Keratinocyte (primary cell): ENCODE data around the gene PIH1D1. TPM values are rescaled to one million over a fixed set of nuclear protein-coding genes. Genes with fewer than 3 reads are reported as not detected.

Experiments used
- DNase-seq: peaks from one replicate; pipeline ENCODE4 v3.0.0-alpha.2; 2011; ENCODE audit warnings: low read depth, missing footprints, low spot score
- FAIRE-seq: peaks from 2 replicates; lab custom pipeline; 2011; peaks lifted over from hg19 to GRCh38; lab: Jason Lieb, UNC
- H2AFZ ChIP-seq: 2 replicates; pipeline ENCODE4 v1.6.0; 2012; ENCODE audit warnings: low read length, control low read depth, inconsistent platforms; ENCODE audit not compliant: control insufficient read depth
- H3K27ac ChIP-seq: 2 replicates; pipeline ENCODE4 v1.5.1; 2011; ENCODE audit warnings: low read length; ENCODE audit not compliant: control insufficient read depth, insufficient read depth
- H3K27me3 ChIP-seq: 3 replicates; pipeline ENCODE4 v1.6.0; 2011; ENCODE audit warnings: low read length; ENCODE audit not compliant: control insufficient read depth, insufficient read depth; ENCODE audit errors: extremely low read depth
- H3K36me3 ChIP-seq, 2 experiments: 2 replicates in 1 of 2; 3 replicates in 1 of 2; pipeline ENCODE4 v1.5.1; 2011; ENCODE audit warnings: low read length in 2 of 2, mild to moderate bottlenecking in 1 of 2; ENCODE audit not compliant: control insufficient read depth in 2 of 2, insufficient read depth in 2 of 2; ENCODE audit errors: extremely low read depth in 1 of 2
- H3K4me1 ChIP-seq: 3 replicates; pipeline ENCODE4 v1.5.1; 2011; ENCODE audit warnings: low read length; ENCODE audit not compliant: control insufficient read depth, insufficient read depth; ENCODE audit errors: extremely low read depth
- H3K4me2 ChIP-seq: 3 replicates; pipeline ENCODE4 v1.6.0; 2011; ENCODE audit warnings: low read depth, low read length; ENCODE audit not compliant: control insufficient read depth, insufficient read depth; ENCODE audit errors: extremely low read depth
- H3K4me3 ChIP-seq, 3 experiments: fragments of 200-600 bp in 1 of 3; sonication (generic) in 1 of 3; 2 replicates in 2 of 3; 3 replicates in 1 of 3; pipeline ENCODE4 v1.5.1; 2011 to 2016; ENCODE audit warnings: low read length in 3 of 3, mild to moderate bottlenecking in 3 of 3, control low read depth in 2 of 3, inconsistent platforms in 1 of 3, low read depth in 1 of 3, mixed read lengths in 1 of 3, mixed run types in 1 of 3, moderate library complexity in 1 of 3; ENCODE audit not compliant: control insufficient read depth in 2 of 3, insufficient read depth in 2 of 3; ENCODE audit errors: extremely low read depth in 1 of 3
- H3K79me2 ChIP-seq: 2 replicates; pipeline ENCODE4 v1.6.0; 2012; ENCODE audit warnings: low read length; ENCODE audit not compliant: control insufficient read depth, insufficient read depth
- H3K9ac ChIP-seq: 3 replicates; pipeline ENCODE4 v1.6.0; 2011; ENCODE audit warnings: low read length; ENCODE audit not compliant: control insufficient read depth, insufficient read depth; ENCODE audit errors: extremely low read depth
- H3K9me1 ChIP-seq: 3 replicates; pipeline ENCODE4 v1.6.0; 2011; ENCODE audit warnings: low read length; ENCODE audit not compliant: control insufficient read depth, insufficient read depth; ENCODE audit errors: extremely low read depth
- H3K9me3 ChIP-seq: 2 replicates; pipeline ENCODE4 v1.5.1; 2012; ENCODE audit warnings: low read depth, low read length; ENCODE audit not compliant: control insufficient read depth
- H4K20me1 ChIP-seq: 3 replicates; pipeline ENCODE4 v1.6.0; 2011; ENCODE audit warnings: low read length; ENCODE audit not compliant: control insufficient read depth, insufficient read depth; ENCODE audit errors: extremely low read depth
- CTCF ChIP-seq, 3 experiments: IDR thresholded peaks in 1 of 3; conservative IDR thresholded peaks in 1 of 3; optimal IDR thresholded peaks in 1 of 3; 2 replicates in 2 of 3; 3 replicates in 1 of 3; pipeline versions ENCODE3 to v1.5.1; 2011; ENCODE audit warnings: low read length in 3 of 3, mild to moderate bottlenecking in 3 of 3, moderate library complexity in 2 of 3, control low read depth in 1 of 3, inconsistent platforms in 1 of 3; ENCODE audit not compliant: insufficient read depth in 2 of 3; ENCODE audit errors: extremely low read depth in 1 of 3
- EZH2 ChIP-seq: IDR thresholded peaks from one replicate; pipeline ENCODE4 v1.6.1; 2012; ENCODE audit warnings: inconsistent platforms, mild to moderate bottlenecking, low read length, moderate library complexity
- dilution Hi-C: fragments of 300-500 bp; cut with MboI; formaldehyde crosslinking; loops from one replicate; pipeline ENCODE4 v1.7.0; 2020; ENCODE audit warnings: low sequenced_read_pairs; ENCODE audit not compliant: extremely low pct_ligation_motif_present
- polyA plus RNA-seq, 5 experiments: library from polyadenylated mRNA; depleted of rRNA in 3 of 5; stranded (reverse) in 3 of 5; stranded (forward) in 1 of 5; unstranded in 1 of 5; fragments of >200 nt; gene quantifications; 1 replicate in 1 of 5; 2 replicates in 3 of 5; 3 replicates in 1 of 5; pipeline versions ENCODE4 v1.2.1 to v1.2.3, GENCODE V29; 2011 to 2012; ENCODE audit warnings: missing spikeins in 2 of 5, low read depth in 1 of 5, low replicate concordance in 1 of 5

Gene PIH1D1
- polyA plus RNA-seq, 1 donor (not counting 4 experiments of a cell fraction or from before 2014, with no cell fraction given) = 37.8 TPM

GRCh38 chr19:49488046-49488862 lies 36.6 kb upstream of the PIH1D1 start:
- Histone ChIP-seq H3K9me1 (no peaks in the 10 kb centered on the region), H3K9me3 (no peaks in the 10 kb centered on the region), H3K79me2 (peaks cover 37% of the 10 kb centered on the region), H3K9ac (peak overlapping the region; percentile 100), H4K20me1 (peaks cover 25% of the 10 kb centered on the region), H2AFZ (no peak overlapping the region), H3K27ac (peak overlapping the region; percentile 99), H3K36me3 (peaks cover 26 to 48% of the 10 kb centered on the region in 2 experiments), H3K4me1 (peaks cover 9% of the 10 kb centered on the region), H3K4me3 (peak overlapping the region; percentile 90 to 100 (median 95)), H3K4me2 (peak overlapping the region; percentile 86), H3K27me3 (no peaks in the 10 kb centered on the region)
- FAIRE-seq (no peak), DNase-seq (no peak)
- TF ChIP-seq CTCF (optimal IDR thresholded peaks at IDR 0.05 in 1 of 3, IDR thresholded peaks at IDR 0.05 in 1 of 3, conservative IDR thresholded peaks at IDR 0.05 in 1 of 3; ENCODE audit: extremely low read depth in 1 of 3, insufficient read depth in 2 of 3, low read length in 3 of 3) (no peak), EZH2 (no peak)
- dilution Hi-C loops = no loop called here

- DNase-seq (peak; percentile 97), FAIRE-seq (peak; percentile 73)
- Histone ChIP-seq H4K20me1 (peaks cover 23% of the 10 kb centered on the region), H2AFZ (peak within 1 kb of the TSS; percentile 90), H3K9me3 (no peaks in the 10 kb centered on the region), H3K27ac (peak within 1 kb of the TSS; percentile 99), H3K9me1 (no peaks in the 10 kb centered on the region), H3K79me2 (peaks cover 37% of the 10 kb centered on the region), H3K27me3 (no peaks in the 10 kb centered on the region), H3K4me1 (peaks cover 9% of the 10 kb centered on the region), H3K36me3 (peaks cover 26 to 44% of the 10 kb centered on the region in 2 experiments), H3K4me2 (peak within 1 kb of the TSS; percentile 86), H3K4me3 (peak within 1 kb of the TSS; percentile 90 to 100 (median 95)), H3K9ac (peak within 1 kb of the TSS; percentile 100)
- dilution Hi-C loops = no loop called here
- no peak for TF ChIP-seq CTCF (optimal IDR thresholded peaks at IDR 0.05 in 1 of 3, IDR thresholded peaks at IDR 0.05 in 1 of 3, conservative IDR thresholded peaks at IDR 0.05 in 1 of 3; ENCODE audit: extremely low read depth in 1 of 3, insufficient read depth in 2 of 3, low read length in 3 of 3)
- TF ChIP-seq EZH2 = no peak
Measured at GRCh38 chr19:49487277-49488045, 35.8 kb upstream of the PIH1D1 start, which contains the start of gene RPL13A. Gene RPL13A, plus strand, starts transcription at chr19:49487608. Its CDS starts 22 bp downstream, at chr19:49487630.
